Activated naive CD4-positive, alpha-beta T cell treated with anti-CD3 and anti-CD28 coated beads, Interleukin-2, amount 50 U/mL, for 24 hours (primary cell): ENCODE results near the gene RETREG1.
"Not testable (repeated sequence)": the region's sequence is repeated elsewhere in the genome, so short reads cannot be mapped to it uniquely, and the experiment has no call there.

Source experiments
- H3K27ac Mint-ChIP-seq: one replicate; pipeline ENCODE4 v1.8.0; 2021; ENCODE audit warnings: mild to moderate bottlenecking, mixed read lengths
- H3K27me3 Mint-ChIP-seq: one replicate; pipeline ENCODE4 v1.8.0; 2021; ENCODE audit warnings: mixed read lengths
- H3K36me3 Mint-ChIP-seq: one replicate; pipeline ENCODE4 v1.8.0; 2021; ENCODE audit warnings: mixed read lengths
- H3K4me1 Mint-ChIP-seq: one replicate; pipeline ENCODE4 v1.8.0; 2021; ENCODE audit warnings: mixed read lengths
- H3K4me3 Mint-ChIP-seq: one replicate; pipeline ENCODE4 v1.8.0; 2021; ENCODE audit warnings: mild to moderate bottlenecking, mixed read lengths
- H3K9me3 Mint-ChIP-seq: one replicate; pipeline ENCODE4 v1.8.0; 2021; ENCODE audit warnings: mixed read lengths

Gene RETREG1

DNA sequence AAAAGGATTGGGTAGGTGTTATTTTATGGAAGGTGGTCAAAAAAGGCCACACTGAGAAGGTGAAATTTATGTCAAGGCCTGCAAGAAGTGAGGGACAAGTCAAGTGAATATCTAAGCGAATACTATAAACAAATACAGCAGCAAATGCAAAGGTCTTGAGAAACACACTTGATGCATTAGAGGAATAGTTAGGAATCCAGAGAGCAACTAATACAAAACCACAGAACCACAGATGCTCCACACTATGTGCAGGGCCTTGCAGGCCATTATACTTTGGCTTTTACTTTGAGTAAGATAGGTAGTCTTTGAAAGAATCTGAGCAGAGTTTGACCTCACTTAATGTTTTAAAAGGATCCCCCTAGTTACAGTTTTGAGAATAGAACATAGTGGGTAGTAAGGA, 155.8 kb downstream of the RETREG1 start:
- Mint-ChIP-seq H3K27me3 (no peaks in the 10 kb centered on the region), H3K9me3 (no peaks in the 10 kb centered on the region), H3K36me3 (peaks cover 34% of the 10 kb centered on the region), H3K4me3 (peak overlapping the region; percentile 64), H3K27ac (peak overlapping the region; percentile 63), H3K4me1 (peaks cover 91% of the 10 kb centered on the region)

DNA sequence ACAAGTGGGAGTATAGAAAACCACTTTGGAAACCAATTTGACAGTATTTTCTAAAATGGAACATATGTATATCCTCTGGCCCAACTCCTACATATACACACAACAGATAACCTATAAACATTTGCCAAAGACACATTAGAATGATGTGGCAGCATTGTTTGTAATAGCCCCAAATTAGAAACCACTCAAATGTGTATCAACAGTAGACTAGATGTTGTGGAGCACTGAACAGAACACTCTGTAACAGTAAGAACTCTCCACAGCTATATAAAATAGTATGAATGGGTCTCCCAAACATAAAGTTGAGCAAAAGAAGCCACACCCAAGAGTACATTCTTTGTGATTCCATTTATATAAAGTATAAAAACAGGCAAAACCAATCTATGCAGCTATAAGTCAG, 157.3 kb downstream of the RETREG1 start:
- Mint-ChIP-seq H3K36me3 (peaks cover 30% of the 10 kb centered on the region), H3K4me3 (peak overlapping the region; percentile 72), H3K9me3 (no peaks in the 10 kb centered on the region), H3K27me3 (no peaks in the 10 kb centered on the region), H3K4me1 (peaks cover 91% of the 10 kb centered on the region), H3K27ac (peak overlapping the region; percentile 86)

GRCh38 chr5:16457853-16458252, 158.9 kb downstream of the RETREG1 start:
- peak overlapping the region; percentile 90 for H3K27ac Mint-ChIP-seq
- peaks cover 26% of the 10 kb centered on the region for H3K36me3 Mint-ChIP-seq
- H3K9me3 Mint-ChIP-seq: no peaks in the 10 kb centered on the region
- H3K4me3 Mint-ChIP-seq: peak overlapping the region; percentile 51
- no peaks in the 10 kb centered on the region for H3K27me3 Mint-ChIP-seq
- H3K4me1 Mint-ChIP-seq: peaks cover 82% of the 10 kb centered on the region

DNA sequence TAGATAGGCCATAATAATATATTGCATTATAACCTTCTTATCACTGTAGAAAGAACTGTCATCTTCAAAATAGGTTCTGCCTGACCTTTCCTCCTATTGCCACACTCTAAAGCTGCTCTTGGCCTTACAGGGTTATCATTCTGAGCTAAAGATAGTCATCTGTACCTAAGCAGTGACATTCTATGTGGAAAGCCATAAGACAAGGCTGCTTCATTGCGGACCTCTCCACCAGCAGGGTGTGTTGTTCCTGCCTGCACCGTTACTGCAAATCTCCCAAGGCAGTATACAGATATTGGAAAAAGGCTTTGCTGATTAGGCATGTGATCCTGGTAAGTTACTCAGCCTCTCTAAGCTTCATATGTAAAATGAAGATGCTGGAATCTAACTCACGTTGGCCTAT, 159.3 kb downstream of the RETREG1 start:
- H3K27ac Mint-ChIP-seq: peak overlapping the region; percentile 90
- no peaks in the 10 kb centered on the region for H3K27me3 Mint-ChIP-seq
- H3K36me3 Mint-ChIP-seq: peaks cover 26% of the 10 kb centered on the region
- peak overlapping the region; percentile 51 for H3K4me3 Mint-ChIP-seq
- no peaks in the 10 kb centered on the region for H3K9me3 Mint-ChIP-seq
- H3K4me1 Mint-ChIP-seq: peaks cover 81% of the 10 kb centered on the region

- H3K36me3 Mint-ChIP-seq: peaks cover 21% of the 10 kb centered on the region
- peak overlapping the region; percentile 73 for H3K4me3 Mint-ChIP-seq
- no peaks in the 10 kb centered on the region for H3K9me3 Mint-ChIP-seq
- peaks cover 70% of the 10 kb centered on the region for H3K4me1 Mint-ChIP-seq
- no peaks in the 10 kb centered on the region for H3K27me3 Mint-ChIP-seq
- peak overlapping the region; percentile 66 for H3K27ac Mint-ChIP-seq
Measured at GRCh38 chr5:16456103-16456832, 160.5 kb downstream of the RETREG1 start.

DNA sequence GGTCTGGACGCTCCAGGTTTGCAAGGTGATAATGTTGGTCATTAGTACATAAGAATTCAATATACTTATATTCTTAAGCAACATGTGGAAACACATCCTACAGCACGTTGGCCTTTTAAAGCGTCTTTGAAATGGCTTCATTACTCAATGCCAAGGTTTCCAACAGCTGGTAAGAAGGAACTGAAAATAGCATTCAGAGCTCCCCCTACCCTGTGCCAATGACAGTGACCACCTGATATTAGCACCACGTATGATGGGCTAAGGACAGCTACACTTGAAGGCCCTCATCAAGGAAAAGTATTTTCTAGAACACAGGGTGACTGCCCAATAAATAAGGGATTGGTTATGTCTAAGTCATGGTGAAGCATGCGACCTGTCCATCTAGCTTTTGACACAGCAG, 161.1 kb downstream of the RETREG1 start:
- no peaks in the 10 kb centered on the region for H3K9me3 Mint-ChIP-seq
- H3K36me3 Mint-ChIP-seq: peaks cover 17% of the 10 kb centered on the region
- H3K4me1 Mint-ChIP-seq: peaks cover 64% of the 10 kb centered on the region
- H3K27me3 Mint-ChIP-seq: no peaks in the 10 kb centered on the region
- H3K4me3 Mint-ChIP-seq: peak overlapping the region; percentile 73
- H3K27ac Mint-ChIP-seq: peak overlapping the region; percentile 66

DNA sequence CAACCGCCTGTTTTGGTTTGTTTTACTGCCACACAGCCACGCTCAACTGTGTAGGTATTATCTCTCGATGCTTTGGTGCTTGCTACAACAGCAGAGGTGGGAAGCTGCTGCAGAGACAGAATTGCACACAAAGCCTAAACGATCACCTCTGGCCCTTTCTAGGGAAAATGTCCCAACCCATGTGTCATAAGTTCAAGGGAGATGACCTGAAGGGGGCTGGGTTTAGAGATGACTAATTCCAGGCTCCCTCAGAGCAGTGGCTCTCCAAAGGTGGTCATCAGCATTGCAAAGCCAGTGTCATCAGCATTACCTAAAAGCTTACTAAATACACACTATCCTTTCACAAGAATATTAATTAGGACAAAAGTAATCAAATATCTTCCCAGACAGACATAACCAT, 162.1 kb downstream of the RETREG1 start:
- Mint-ChIP-seq H3K36me3 (peaks cover 16% of the 10 kb centered on the region), H3K4me3 (no peak overlapping the region), H3K9me3 (no peaks in the 10 kb centered on the region), H3K27ac (no peak overlapping the region), H3K4me1 (peaks cover 54% of the 10 kb centered on the region), H3K27me3 (no peaks in the 10 kb centered on the region)

DNA sequence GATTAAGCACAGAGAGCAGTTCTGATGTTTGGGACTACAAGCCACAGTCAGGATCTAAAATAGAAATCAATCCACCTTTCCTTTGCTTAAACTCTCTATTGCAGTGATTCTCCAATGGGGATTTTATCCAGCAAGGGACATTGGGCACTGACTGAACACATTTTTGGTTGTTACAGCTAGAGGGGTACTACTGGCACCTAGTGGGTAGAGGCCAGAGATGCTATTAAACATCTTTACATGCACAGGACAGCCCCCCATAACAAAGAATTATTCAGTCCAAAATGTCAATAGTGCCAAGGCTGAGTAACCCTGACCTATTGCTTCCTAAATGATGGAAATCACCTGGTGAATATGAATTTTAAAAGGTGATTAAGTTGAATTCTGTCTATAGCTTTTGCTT, 163.2 kb downstream of the RETREG1 start:
- Mint-ChIP-seq H3K9me3 (no peaks in the 10 kb centered on the region), H3K4me3 (no peak overlapping the region), H3K27ac (no peak overlapping the region), H3K27me3 (no peaks in the 10 kb centered on the region), H3K36me3 (peaks cover 14% of the 10 kb centered on the region), H3K4me1 (peaks cover 45% of the 10 kb centered on the region)

DNA sequence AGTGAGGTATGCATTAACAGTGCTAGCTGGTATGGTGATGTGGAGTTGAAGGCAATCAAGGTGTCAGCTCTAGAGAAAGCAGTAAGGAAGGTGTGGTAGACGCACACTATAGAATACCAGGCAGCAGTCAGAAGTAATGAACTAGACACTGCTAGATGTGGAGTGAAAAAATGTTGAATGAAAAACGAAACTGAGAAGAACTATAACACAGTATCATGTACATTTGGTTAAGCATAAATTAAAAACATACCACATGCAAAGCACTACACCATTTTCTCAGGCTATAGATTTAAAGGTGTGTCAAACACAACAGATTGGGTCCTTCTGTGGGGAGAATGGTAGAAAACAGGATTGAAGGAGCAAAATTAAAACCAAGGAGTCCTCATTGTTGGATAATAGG, 166.6 kb downstream of the RETREG1 start:
- Mint-ChIP-seq H3K27me3 (no peaks in the 10 kb centered on the region), H3K4me3 (no peak overlapping the region), H3K27ac (no peak overlapping the region), H3K9me3 (no peaks in the 10 kb centered on the region), H3K4me1 (peaks cover 14% of the 10 kb centered on the region), H3K36me3 (peaks cover 10% of the 10 kb centered on the region)

DNA sequence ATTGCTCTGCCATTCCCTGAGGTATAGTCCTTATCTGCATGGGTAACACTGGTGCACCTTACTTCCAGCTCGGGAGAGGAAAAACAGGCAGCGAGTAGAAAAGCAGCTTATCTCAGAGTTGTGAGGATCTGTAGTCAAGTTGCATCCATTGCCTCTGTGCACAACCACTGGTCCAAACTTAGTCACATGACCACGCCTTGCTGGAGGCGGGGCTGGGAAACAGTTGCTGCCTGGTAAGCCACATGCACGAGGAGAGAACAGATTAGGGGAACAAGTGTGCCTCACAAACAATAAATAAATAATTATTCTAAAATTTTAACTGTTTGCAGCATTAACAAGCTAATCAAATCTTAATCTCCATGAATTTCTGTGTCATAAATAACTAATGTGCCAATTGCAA, 169.8 kb downstream of the RETREG1 start:
- no peak overlapping the region for H3K4me3 Mint-ChIP-seq
- H3K27me3 Mint-ChIP-seq: no peaks in the 10 kb centered on the region
- no peaks in the 10 kb centered on the region for H3K4me1 Mint-ChIP-seq
- H3K27ac Mint-ChIP-seq: no peak overlapping the region
- H3K36me3 Mint-ChIP-seq: peaks cover 12% of the 10 kb centered on the region
- no peaks in the 10 kb centered on the region for H3K9me3 Mint-ChIP-seq

DNA sequence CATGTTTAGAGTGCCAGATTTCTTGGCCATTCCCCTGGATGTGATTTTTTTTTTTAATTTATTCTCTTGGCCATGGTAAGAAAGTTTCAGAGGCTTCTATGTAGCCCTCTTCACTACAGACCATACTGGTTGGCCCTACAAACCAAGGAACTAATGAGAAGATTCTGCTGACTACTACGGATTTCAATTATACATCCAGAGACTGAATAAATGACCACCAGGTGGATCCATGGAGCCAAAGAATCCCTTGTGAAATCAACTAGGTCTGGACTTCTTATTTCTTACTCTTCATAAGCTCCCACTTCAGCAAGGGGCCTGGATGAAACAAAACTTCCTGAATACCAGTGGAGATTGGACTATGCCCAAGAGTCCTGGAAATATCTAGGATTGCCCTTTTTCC, 178.8 kb downstream of the RETREG1 start:
- no peak overlapping the region for H3K27ac Mint-ChIP-seq
- no peak overlapping the region for H3K4me3 Mint-ChIP-seq
- peaks cover 2% of the 10 kb centered on the region for H3K27me3 Mint-ChIP-seq
- peaks cover 3% of the 10 kb centered on the region for H3K36me3 Mint-ChIP-seq
- no peaks in the 10 kb centered on the region for H3K9me3 Mint-ChIP-seq
- no peaks in the 10 kb centered on the region for H3K4me1 Mint-ChIP-seq

- H3K9me3 Mint-ChIP-seq, H3K27me3 Mint-ChIP-seq, H3K27ac Mint-ChIP-seq, H3K4me1 Mint-ChIP-seq, H3K4me3 Mint-ChIP-seq, H3K36me3 Mint-ChIP-seq: not testable (repeated sequence)
Measured at GRCh38 chr5:16436065-16436682, 180.6 kb downstream of the RETREG1 start.

GRCh38 chr5:16431490-16431889, 185.3 kb downstream of the RETREG1 start:
- Mint-ChIP-seq H3K27me3 (peaks cover 3% of the 10 kb centered on the region), H3K9me3 (no peaks in the 10 kb centered on the region), H3K4me1 (no peaks in the 10 kb centered on the region), H3K4me3 (no peak overlapping the region), H3K36me3 (no peaks in the 10 kb centered on the region), H3K27ac (no peak overlapping the region)

DNA sequence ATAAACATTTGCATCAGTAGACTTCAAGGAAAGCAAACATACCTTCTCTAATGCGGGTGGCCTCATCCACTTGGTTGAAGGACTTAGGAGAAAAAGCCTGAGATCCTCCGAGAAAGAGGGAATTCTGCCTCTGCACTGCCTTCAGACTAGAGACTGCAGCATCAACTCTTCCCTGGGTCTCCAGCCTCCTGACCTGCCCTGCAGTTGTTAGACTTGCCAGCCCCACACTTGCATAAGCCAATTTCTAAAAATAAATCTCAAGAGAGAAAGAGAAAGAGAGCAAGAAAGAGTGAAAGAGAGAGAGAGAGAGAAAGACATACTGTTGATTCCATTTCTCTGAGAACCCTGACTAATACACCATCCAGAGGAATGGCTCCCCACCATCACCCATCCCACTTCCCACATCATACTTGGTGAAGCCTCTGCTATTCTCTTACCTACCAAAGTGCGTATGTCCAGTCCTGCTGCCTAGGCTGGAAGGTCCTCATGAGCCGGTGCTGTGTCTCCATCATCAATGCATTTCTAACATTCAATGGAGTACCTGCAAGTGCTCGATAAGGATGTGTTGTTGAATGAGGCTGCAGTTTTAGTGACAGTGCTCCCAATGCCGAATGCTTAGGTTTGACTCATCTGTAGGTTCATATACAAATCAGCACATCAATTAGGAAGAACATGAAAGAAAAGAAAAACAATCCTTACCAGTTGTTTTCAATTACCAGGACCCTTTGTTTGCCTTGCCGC, 186.3 kb downstream of the RETREG1 start:
- H3K27me3 Mint-ChIP-seq: peaks cover 3% of the 10 kb centered on the region
- H3K27ac Mint-ChIP-seq: no peak overlapping the region
- no peaks in the 10 kb centered on the region for H3K36me3 Mint-ChIP-seq
- H3K9me3 Mint-ChIP-seq: no peaks in the 10 kb centered on the region
- H3K4me1 Mint-ChIP-seq: no peaks in the 10 kb centered on the region
- H3K4me3 Mint-ChIP-seq: no peak overlapping the region

DNA sequence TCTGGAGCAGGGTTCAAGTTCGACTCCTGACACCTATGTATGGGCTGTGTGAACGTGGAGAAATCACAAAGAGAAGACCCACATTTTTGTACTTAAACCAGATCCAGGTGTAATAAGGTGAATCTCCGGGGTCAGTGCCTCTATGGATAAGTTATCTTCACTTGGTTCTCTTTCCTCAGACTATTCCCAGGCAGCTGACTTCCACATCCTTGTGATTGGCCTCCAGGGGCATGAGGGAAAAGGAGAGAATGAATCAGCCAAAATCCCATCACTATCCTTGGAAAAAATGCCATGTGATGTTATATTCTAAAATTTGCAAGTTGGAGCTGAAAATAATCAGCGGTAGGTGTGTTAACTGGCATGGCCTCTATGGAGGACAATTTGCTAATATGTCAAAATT, 188.4 kb downstream of the RETREG1 start:
- no peak overlapping the region for H3K27ac Mint-ChIP-seq
- no peaks in the 10 kb centered on the region for H3K36me3 Mint-ChIP-seq
- peaks cover 1% of the 10 kb centered on the region for H3K27me3 Mint-ChIP-seq
- H3K4me3 Mint-ChIP-seq: no peak overlapping the region
- H3K4me1 Mint-ChIP-seq: no peaks in the 10 kb centered on the region
- H3K9me3 Mint-ChIP-seq: no peaks in the 10 kb centered on the region

DNA sequence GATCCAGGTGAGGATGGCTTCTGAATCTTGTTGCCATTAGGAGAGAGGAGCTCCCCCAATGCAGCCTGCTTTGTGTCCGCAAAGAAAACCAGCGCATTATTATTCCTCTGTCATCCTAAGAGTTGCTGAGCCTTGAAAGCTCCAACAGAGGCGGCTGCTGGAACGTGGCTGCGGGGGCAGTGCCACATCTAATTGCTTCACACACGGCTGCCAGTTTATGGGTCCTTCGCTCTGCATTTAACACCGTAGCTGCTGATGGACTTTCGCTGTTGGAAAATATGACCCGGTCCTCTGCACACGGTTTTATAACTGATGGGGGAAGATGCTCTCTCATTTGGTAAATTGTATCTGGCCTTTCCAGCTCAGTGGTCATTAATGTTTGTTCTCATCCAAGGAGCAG, 189.2 kb downstream of the RETREG1 start:
- Mint-ChIP-seq H3K27me3 (peaks cover 5% of the 10 kb centered on the region), H3K27ac (no peak overlapping the region), H3K9me3 (no peaks in the 10 kb centered on the region), H3K36me3 (peaks cover 2% of the 10 kb centered on the region), H3K4me1 (no peaks in the 10 kb centered on the region), H3K4me3 (no peak overlapping the region)
